HPDE6-E6E7 (cell line): ENCODE results near the gene SUN2.

ENCODE experiments used
- DNase-seq: peaks from one replicate; pipeline ENCODE4 v3.0.0; 2011; ENCODE audit warnings: missing footprints; ENCODE audit errors: extremely low spot score

Gene SUN2

DNA sequence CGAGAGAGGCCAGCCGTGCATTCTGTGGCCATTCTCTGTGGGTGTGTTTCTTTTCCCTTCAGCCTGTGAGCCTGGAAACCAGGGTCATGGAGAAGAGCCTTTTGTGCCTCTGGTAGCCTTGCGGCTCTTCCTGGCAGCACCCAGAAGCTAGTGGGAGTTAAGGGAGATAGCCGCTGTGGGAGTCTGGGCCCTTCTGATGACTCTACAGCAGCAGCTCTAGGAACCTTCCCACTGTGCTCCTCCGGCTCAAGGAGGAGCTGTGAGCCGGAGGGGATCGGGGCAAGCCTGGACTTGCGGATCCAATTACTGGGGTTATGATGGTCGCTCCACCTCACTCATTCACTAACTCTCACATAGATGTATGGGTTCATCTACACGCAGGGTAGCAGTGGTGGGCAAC lies 39.5 kb downstream of the SUN2 start:
- no peak for DNase-seq

DNA sequence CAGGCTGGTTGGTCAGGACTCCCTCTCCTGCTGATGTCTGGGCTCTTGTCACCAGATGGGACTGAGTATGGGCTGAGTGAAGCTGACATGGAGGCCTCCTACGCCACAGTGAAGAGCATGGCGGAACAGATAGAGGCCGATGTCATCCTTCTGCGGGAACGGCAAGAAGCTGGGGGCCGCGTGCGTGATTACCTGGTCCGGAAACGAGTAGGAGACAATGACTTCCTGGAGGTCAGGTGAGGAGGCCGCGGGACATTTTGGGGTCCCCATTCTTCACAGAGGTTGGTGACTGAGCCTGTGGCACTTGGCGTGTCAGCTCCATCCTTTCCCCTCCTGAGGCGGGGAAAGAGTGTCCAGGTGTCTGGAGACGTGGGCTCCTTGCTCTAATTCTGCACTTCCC lies 39.9 kb downstream of the SUN2 start:
- no peak for DNase-seq

GRCh38 chr22:38715176-38715764 lies 40.5 kb downstream of the SUN2 start:
- no peak for DNase-seq

DNA sequence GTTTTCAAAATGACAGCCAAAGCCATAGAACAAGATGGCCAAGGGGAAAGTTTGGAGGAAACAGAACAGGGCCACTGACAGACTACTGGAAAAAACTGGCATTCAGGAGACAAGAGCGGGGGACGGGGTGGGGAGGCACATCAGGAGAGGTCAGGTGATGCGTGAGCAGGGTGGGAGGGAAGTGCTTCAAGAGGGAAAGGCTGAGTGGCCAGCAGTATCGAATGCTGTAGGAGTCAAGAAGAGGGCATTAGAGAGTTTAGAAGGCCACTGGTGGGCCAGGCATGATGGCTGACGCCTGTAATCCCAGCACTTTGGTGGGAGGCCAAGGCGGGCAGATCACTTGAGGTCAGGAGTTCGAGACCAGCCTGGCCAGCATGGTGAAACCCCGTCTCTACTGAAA lies 41.9 kb downstream of the SUN2 start:
- DNase-seq, result no peak

- DNase-seq, result no peak
Measured at GRCh38 chr22:38712486-38713207, 43.2 kb downstream of the SUN2 start.

DNA sequence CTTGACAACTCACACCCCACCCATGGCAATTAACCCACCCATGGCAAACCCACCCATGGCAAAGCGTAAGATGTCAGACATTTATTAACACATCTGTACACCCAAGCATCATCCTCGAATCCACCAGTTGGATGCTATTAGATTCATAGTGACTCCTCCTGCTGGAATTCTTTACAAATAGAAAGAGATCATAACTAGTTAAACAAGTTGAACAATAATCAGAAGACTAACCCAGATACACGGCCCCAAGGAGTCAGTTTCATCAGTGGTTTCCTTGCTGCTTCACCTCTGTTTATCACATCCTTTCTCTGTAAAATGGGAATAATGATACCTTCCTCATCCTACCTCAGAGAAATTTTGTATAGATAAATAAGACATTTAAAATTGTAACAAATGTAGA lies 44.9 kb downstream of the SUN2 start:
- no peak for DNase-seq

- DNase-seq, result no peak
Measured at GRCh38 chr22:38710351-38710750, 45.4 kb downstream of the SUN2 start.

- no peak for DNase-seq
Measured at GRCh38 chr22:38709306-38709705, 46.5 kb downstream of the SUN2 start.

DNA sequence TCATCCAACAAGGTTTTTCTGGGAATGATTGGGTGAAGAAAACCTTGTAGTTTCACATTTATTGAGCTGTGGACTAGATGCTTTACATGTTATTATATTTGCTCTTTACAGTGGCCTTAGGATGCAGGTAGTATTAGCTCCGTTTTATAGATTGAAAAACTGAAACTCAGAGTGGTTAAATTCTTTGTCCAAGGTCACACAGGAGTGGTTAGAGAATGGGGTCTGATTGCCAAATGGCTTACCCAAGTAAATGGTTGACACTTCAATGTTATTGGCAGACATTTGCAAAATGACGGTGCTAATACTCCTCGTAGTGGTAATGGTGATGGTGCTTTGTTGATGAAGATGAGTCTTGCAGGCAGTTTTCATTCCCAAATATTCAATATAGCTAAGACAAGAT lies 47.8 kb downstream of the SUN2 start:
- no peak for DNase-seq

DNA sequence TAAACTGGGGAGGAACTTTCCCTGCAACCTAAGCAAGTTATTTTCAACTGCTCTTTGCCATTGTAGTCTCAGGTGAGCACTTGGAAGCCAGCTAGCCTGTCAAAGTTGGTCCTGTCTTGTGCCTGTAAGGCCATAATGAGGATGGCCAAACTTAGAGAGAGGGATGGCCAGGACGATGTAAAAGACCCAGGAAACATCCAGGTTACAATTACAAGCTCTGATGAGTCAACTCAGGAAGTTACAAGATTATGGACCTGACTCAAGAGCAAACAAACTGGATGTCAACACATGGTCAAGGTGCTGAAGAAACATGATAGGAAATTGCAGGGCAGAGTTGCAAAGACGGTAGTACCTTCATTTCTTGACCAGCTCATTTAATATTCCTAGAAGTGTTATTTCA lies 48.5 kb downstream of the SUN2 start:
- peak; percentile 83 for DNase-seq

- DNase-seq, result no peak
Measured at GRCh38 chr22:38706901-38707195, 49.0 kb downstream of the SUN2 start.

- no peak for DNase-seq
Measured at GRCh38 chr22:38706101-38706900, 49.5 kb downstream of the SUN2 start.

- DNase-seq, result peak; percentile 92
Measured at GRCh38 chr22:38705235-38706100, 50.3 kb downstream of the SUN2 start, which contains the start of gene GTPBP1. Gene GTPBP1, plus strand, starts transcription at chr22:38705944. Its CDS starts 12 bp downstream, at chr22:38705956.

GRCh38 chr22:38704654-38705234 lies 51.1 kb downstream of the SUN2 start:
- no peak for DNase-seq

DNA sequence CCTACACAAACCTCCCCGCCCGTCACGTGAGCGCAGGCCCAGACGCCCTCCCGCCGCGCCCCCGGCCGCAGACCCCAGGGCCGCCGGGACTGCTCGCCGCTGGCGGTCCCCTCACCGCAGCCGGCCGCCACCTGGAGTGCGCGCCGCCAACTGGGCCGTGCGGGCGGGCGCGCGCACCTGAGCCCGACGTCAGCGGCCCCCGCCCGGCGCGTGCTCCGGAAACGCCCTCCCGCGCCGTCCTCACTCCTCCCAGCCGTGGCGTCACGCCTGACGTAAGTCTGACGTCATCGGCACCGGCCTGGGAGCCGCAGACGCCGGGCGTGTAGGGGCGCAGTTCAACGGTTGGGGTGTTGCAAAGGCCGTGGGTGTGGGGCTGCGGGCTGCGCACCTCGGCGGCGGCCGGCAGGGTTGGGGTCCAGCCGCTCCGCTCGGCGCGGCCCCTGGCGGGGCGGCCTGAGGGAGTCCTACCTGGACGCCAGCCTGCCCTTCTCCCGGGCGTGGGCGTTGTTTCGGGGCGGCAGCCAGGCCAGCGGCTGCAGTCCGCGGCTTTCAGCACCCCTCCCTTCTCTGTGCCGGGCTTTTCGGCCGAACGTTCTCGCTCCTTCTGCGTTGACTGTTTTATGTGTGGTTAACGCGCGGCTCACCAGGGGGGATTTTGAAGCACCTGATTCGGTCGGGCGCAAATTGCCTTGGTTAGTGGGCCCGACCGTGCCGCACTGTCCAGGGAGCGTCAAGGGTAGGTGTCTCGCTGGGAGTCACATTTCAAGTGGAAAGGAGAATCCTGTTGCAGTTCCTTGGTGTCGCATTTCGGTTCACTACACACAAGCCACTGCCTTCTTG lies 54.8 kb downstream of the SUN2 start, which contains the start of gene JOSD1:
JOSD1 (minus strand) TSS at position 155 of the 840 bp plus-strand sequence. CDS start 956 bp downstream, outside the sequence.
- peak; percentile 70 for DNase-seq

DNA sequence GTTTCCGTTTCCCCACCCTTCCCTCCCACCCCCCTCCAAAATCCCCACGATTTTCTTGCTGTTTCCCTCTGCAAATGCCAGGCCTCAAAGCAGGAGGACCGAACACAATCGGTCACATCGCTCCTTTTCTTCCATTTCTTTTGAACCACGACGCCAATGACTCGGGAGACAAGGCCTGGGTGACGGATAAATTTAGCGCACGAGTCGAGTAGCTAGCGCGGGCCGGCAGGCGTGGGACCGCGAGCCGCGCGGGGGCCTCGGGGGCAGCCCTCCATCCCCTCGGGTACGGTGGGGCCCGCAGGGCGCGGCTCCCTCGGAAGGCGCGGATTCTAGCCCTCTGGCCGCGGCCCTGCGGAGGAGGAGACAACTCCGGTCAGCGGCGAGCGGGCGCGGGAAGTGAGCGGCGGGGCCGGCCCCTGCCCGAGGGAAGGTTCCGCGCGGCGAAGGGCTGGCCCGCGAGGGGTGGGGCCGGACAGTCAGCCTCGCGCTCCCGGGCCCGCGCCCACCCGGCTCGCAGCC lies 55.5 kb downstream of the SUN2 start:
- no peak for DNase-seq

- no peak for DNase-seq
Measured at GRCh38 chr22:38699784-38700183, 56.0 kb downstream of the SUN2 start.

- no peak for DNase-seq
Measured at GRCh38 chr22:38699143-38699542, 56.7 kb downstream of the SUN2 start.

GRCh38 chr22:38698407-38699094 lies 57.2 kb downstream of the SUN2 start:
- DNase-seq, result no peak
